ENCODE data around the gene PRKCB.

PRKCB gene

GRCh38 chr16:23952971-23953300 lies 117.2 kb downstream of the PRKCB start:
- POLR2A ChIA-PET (ENCODE audit: low non-redundant PET) = no interaction called here
- DNase-seq (ENCODE audit: low spot score) = no peak
- CTCF ChIA-PET = interaction anchor here (0.6 kb wide), 1 partner anchor 101 kb away, joined by 3 read pairs; no protein-coding TSS in a partner anchor

DNA sequence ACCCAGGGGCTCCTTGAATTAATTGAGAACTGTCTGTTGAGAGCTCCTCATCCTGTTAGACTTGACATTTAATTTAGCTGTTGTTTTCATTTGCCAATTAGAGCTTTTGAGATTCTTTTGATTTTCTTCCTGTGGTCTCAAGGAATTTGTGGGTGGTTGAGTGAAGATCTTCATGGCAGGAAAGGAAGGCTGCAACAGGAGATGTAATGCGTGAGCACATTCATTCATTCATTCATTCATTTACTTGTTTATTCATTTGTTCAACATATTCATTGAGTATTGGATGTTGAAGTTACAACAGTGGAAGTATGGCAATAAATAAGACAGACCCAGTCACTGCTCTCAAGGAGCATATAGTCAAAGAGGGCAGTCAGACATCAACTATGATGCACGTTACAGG lies 117.7 kb downstream of the PRKCB start:
- POLR2A ChIA-PET (ENCODE audit: low non-redundant PET) = no interaction called here
- H3K27ac ChIP-seq = no peak overlapping the region
- CTCF ChIA-PET = no interaction called here
- no peak for DNase-seq (ENCODE audit: low spot score)
- TF ChIP-seq, protein P1, sequence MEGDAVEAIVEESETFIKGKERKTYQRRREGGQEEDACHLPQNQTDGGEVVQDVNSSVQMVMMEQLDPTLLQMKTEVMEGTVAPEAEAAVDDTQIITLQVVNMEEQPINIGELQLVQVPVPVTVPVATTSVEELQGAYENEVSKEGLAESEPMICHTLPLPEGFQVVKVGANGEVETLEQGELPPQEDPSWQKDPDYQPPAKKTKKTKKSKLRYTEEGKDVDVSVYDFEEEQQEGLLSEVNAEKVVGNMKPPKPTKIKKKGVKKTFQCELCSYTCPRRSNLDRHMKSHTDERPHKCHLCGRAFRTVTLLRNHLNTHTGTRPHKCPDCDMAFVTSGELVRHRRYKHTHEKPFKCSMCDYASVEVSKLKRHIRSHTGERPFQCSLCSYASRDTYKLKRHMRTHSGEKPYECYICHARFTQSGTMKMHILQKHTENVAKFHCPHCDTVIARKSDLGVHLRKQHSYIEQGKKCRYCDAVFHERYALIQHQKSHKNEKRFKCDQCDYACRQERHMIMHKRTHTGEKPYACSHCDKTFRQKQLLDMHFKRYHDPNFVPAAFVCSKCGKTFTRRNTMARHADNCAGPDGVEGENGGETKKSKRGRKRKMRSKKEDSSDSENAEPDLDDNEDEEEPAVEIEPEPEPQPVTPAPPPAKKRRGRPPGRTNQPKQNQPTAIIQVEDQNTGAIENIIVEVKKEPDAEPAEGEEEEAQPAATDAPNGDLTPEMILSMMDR (conservative IDR thresholded peaks at IDR 0.05; ENCODE audit: low read depth) = no peak

More at GRCh38 chr16:23952971-23953300, 117.2 kb downstream of the PRKCB start:
- H3K27ac ChIP-seq = no peak overlapping the region
- TF ChIP-seq, protein P1 (conservative IDR thresholded peaks at IDR 0.05; ENCODE audit: low read depth) = no peak

GRCh38 chr16:23955088-23955487 lies 119.3 kb downstream of the PRKCB start:
- no peak for DNase-seq (ENCODE audit: low spot score)
- ChIA-PET POLR2A (ENCODE audit: low non-redundant PET) (no interaction called here), CTCF (no interaction called here)
- no peak overlapping the region for H3K27ac ChIP-seq
- TF ChIP-seq, protein P1 (conservative IDR thresholded peaks at IDR 0.05; ENCODE audit: low read depth) = no peak

- no peak overlapping the region for H3K27ac ChIP-seq
- no peak for DNase-seq (ENCODE audit: low spot score)
- POLR2A ChIA-PET (ENCODE audit: low non-redundant PET) = no interaction called here
- CTCF ChIA-PET = no interaction called here
- TF ChIP-seq, protein P1 (conservative IDR thresholded peaks at IDR 0.05; ENCODE audit: low read depth) = no peak
These were observed 121.5 kb downstream of the PRKCB start for GRCh38 chr16:23957287-23957686.

DNA sequence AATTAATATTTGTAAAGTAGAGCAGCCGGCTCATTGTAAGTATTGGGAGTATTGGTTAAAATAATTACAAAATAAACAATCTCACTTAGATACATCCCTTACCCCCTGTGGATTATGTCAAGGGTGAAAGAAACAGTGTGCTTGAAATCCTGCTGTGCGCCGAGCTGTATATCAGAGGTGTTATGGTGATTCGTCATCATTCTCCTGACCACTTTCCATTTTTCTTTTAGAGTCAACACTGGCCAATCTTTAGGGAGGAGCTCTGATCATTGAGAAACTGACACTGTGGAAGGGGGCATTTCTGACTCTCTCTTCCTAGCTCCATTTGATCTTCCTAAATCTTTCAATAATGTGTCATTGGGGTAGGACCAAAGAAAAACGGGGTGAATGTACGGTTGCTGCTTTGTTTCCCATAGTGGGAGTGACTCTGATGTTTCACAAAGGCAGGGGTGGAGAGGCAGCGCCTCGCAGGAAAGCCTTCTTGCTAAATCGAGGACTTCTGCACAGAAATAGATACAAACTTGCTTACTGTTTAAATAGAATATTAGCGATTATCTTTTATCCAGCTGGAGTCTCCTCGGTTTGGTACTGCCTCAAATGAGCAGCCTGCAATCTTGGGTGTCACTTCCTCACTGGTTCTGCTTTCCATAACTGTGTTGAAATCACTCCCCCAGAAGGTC lies 123.4 kb downstream of the PRKCB start:
- TF ChIP-seq, protein P1 (conservative IDR thresholded peaks at IDR 0.05; ENCODE audit: low read depth) = no peak
- ChIA-PET CTCF (no interaction called here), POLR2A (ENCODE audit: low non-redundant PET) (no interaction called here)
- no peak for DNase-seq (ENCODE audit: low spot score)
- H3K27ac ChIP-seq = no peak overlapping the region

DNA sequence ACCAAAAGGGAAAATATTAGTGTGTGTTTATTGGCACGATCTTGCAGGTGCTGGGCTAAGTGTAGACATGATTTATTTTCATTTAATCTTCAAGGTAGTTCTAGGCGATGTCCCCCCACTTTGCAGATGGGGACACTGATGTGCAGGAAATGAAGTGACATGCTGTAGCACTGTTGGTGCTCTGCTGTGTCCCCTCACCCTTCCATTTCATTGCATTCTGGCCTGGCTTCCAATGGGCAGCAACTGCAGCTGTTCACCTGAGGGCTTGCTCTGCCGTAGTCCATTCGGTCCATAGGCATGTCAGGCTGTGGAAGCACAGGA lies 123.9 kb downstream of the PRKCB start:
- H3K27ac ChIP-seq = no peak overlapping the region
- TF ChIP-seq, protein P1 (conservative IDR thresholded peaks at IDR 0.05; ENCODE audit: low read depth) = no peak
- ChIA-PET CTCF (no interaction called here), POLR2A (ENCODE audit: low non-redundant PET) (no interaction called here)
- DNase-seq (ENCODE audit: low spot score) = no peak

Data from RWPE1 (cell line).